Cardiac fibroblast (primary cell): ENCODE data around the gene SAG.

Experiments used
- DNase-seq, 2 donors: peaks; one replicate each; pipeline versions ENCODE4 v3.0.0 to v3.0.0-alpha.2; 2010; ENCODE audit warnings: low read depth in 2 of 2
- H3K4me3 ChIP-seq, 2 donors: replicated peaks in 1 of 2; 1 replicate in 1 of 2; 2 replicates in 1 of 2; pipeline ENCODE4 v1.5.1; 2011; ENCODE audit warnings: low read depth in 2 of 2, low read length in 2 of 2, mild to moderate bottlenecking in 2 of 2, moderate library complexity in 1 of 2
- CTCF ChIP-seq: IDR thresholded peaks from one replicate; pipeline ENCODE4 v1.5.1; 2011; ENCODE audit warnings: low read depth, mild to moderate bottlenecking, low read length, inconsistent platforms

Gene SAG

GRCh38 chr2:233281992-233282603 lies 25.5 kb upstream of the SAG start:
- TF ChIP-seq CTCF, result no peak
- no peak overlapping the region for H3K4me3 ChIP-seq
- DNase-seq, result no peak

DNA sequence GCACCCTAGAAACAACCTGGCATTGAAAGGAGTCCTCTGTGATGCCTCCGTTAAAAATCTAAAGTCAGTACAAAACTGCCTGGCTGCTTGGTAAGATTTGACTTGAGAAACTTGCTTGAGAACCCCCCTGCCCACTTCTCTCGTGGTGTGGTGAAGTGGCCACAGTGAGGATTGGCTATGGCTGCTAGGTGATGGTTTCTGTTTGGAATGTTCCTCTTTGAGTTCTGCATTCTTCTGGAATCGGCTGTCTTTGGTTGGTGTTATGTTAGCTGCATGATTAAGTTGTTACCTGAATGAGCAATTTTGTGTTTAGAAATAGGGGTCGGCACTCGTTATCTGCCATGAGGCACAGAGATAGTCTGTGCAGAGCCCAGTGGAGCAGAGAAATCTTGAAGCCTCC lies 21.7 kb upstream of the SAG start:
- peak in 1 of 2 donors; percentile 5 for DNase-seq
- no peak overlapping the region for H3K4me3 ChIP-seq
- TF ChIP-seq CTCF, result no peak

- no peak overlapping the region for H3K4me3 ChIP-seq
- no peak for DNase-seq
- TF ChIP-seq CTCF, result no peak
Observed at GRCh38 chr2:233287871-233288270, 19.7 kb upstream of the SAG start.

- peak in 1 of 2 donors; percentile 5 for DNase-seq
- no peak for TF ChIP-seq CTCF
- no peak overlapping the region for H3K4me3 ChIP-seq
Observed at GRCh38 chr2:233288663-233289062, 19.0 kb upstream of the SAG start.

- TF ChIP-seq CTCF, result no peak
- DNase-seq, result no peak
- H3K4me3 ChIP-seq, result no peak overlapping the region
Observed at GRCh38 chr2:233289648-233290047, 18.0 kb upstream of the SAG start.

GRCh38 chr2:233290051-233290845 lies 17.4 kb upstream of the SAG start:
- TF ChIP-seq CTCF, result no peak
- no peak overlapping the region for H3K4me3 ChIP-seq
- no peak for DNase-seq

DNA sequence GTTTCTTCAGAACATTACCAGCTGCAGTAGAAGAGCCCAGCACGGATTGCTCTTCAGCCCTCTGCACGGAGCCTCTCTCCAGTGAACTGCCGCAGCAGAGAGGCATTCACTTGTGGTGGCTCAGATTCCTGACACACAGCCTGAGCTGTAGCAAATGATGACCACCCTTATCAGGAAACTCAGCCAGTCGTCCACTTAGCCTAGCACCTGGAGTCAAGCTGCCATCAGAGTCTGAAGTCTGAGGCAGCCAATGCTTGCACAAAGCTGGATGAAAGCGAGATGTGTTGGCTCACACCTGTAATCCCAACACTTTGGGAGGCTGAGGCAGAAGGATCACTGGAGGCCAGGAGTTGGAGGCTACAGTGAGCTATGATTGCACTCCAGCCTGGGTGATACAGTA lies 11.7 kb upstream of the SAG start:
- no peak for DNase-seq
- no peak for TF ChIP-seq CTCF
- no peak overlapping the region for H3K4me3 ChIP-seq
